ENCODE data around the gene PIP4K2C.

GRCh38 chr12:57550641-57551549, 40.1 kb upstream of the PIP4K2C start:
- TF ChIP-seq CTCF (conservative IDR thresholded peaks at IDR 0.05; ENCODE audit: low read depth, low read length), result no peak
- TF ChIP-seq EZH2 (IDR thresholded peaks at IDR 0.05; ENCODE audit: low read length, unreplicated experiment), result no peak

Measured in PC-3 (cell line).